Measurements from ENCODE around the gene UNC93B1. TPM values are rescaled to one million over a fixed set of nuclear protein-coding genes. Genes with fewer than 3 reads are reported as not detected.

Gene UNC93B1
- total and polyA plus RNA-seq, 2 of the 13 experiments (the other 11 are each of a cell fraction or from before 2014, with no cell fraction given): 8.8 to 18.9 TPM

DNA sequence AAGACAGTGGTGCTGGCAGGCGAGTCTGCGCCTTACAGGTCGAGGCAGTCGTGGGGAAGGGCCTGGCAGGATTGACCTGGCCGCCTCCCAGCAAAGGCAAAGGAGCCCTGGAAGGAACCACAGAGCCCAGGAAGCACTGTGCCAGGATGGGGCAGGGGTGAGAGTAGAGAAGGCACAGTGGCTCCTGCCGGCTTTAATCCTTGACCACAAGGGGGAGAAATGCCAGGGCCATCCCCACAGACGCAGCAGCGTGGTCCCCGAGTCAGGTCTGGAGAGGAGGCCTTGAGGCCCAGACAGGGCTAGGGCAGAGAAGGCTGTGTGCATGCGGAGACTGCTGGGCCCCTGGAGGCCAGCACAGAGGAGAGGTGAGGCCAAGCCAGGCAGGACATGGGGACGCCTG, 16.7 kb upstream of the UNC93B1 start (continued):
- TF ChIP-seq MEIS1 (CRISPR knock-in tag; IDR thresholded peaks at IDR 0.05; ENCODE audit: borderline replicate concordance) (no peak), RFX3 (CRISPR knock-in tag; IDR thresholded peaks at IDR 0.05) (no peak), ZNF20 (CRISPR knock-in tag; IDR thresholded peaks at IDR 0.05) (no peak), CBFB (CRISPR knock-in tag; IDR thresholded peaks at IDR 0.05) (0 out of 2 replicates have a peak, but pooled peaks have one; percentile 32), ZNF343 (CRISPR knock-in tag; IDR thresholded peaks at IDR 0.05) (no peak), FOXP1 (IDR thresholded peaks at IDR 0.05) (no peak), FOXP1 (CRISPR knock-in tag; IDR thresholded peaks at IDR 0.05) (no peak), KLF6 (CRISPR knock-in tag; IDR thresholded peaks at IDR 0.05) (no peak), TCF7 (IDR thresholded peaks at IDR 0.05; ENCODE audit: low read depth) (no peak), MAZ (IDR thresholded peaks at IDR 0.05; ENCODE audit: borderline replicate concordance, low read depth, low read length) (no peak), MAZ (CRISPR knock-in tag; IDR thresholded peaks at IDR 0.05; ENCODE audit: low read depth) (0 out of 2 replicates have a peak, but pooled peaks have one; percentile 31), HMG20B (CRISPR knock-in tag; conservative IDR thresholded peaks at IDR 0.05) (no peak), ONECUT2 (CRISPR knock-in tag; IDR thresholded peaks at IDR 0.05) (no peak), ATAD3A (CRISPR knock-in tag; IDR thresholded peaks at IDR 0.05) (no peak), ZNF790 (CRISPR knock-in tag; IDR thresholded peaks at IDR 0.05; ENCODE audit: borderline replicate concordance) (no peak), ZNF136 (CRISPR knock-in tag; IDR thresholded peaks at IDR 0.05; ENCODE audit: low read depth) (no peak), E2F1 (CRISPR knock-in tag; IDR thresholded peaks at IDR 0.05) (no peak), ZFY (CRISPR knock-in tag; IDR thresholded peaks at IDR 0.05) (peak; percentile 66; the same call in 1 of the 2 replicates), HDAC1 (CRISPR knock-in tag; IDR thresholded peaks at IDR 0.05) (no peak)
- TF ChIP-seq, protein P1, sequence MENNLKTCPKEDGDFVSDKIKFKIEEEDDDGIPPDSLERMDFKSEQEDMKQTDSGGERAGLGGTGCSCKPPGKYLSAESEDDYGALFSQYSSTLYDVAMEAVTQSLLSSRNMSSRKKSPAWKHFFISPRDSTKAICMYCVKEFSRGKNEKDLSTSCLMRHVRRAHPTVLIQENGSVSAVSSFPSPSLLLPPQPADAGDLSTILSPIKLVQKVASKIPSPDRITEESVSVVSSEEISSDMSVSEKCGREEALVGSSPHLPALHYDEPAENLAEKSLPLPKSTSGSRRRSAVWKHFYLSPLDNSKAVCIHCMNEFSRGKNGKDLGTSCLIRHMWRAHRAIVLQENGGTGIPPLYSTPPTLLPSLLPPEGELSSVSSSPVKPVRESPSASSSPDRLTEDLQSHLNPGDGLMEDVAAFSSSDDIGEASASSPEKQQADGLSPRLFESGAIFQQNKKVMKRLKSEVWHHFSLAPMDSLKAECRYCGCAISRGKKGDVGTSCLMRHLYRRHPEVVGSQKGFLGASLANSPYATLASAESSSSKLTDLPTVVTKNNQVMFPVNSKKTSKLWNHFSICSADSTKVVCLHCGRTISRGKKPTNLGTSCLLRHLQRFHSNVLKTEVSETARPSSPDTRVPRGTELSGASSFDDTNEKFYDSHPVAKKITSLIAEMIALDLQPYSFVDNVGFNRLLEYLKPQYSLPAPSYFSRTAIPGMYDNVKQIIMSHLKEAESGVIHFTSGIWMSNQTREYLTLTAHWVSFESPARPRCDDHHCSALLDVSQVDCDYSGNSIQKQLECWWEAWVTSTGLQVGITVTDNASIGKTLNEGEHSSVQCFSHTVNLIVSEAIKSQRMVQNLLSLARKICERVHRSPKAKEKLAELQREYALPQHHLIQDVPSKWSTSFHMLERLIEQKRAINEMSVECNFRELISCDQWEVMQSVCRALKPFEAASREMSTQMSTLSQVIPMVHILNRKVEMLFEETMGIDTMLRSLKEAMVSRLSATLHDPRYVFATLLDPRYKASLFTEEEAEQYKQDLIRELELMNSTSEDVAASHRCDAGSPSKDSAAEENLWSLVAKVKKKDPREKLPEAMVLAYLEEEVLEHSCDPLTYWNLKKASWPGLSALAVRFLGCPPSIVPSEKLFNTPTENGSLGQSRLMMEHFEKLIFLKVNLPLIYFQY (CRISPR knock-in tag; IDR thresholded peaks at IDR 0.05; ENCODE audit: borderline replicate concordance): no peak
- TF ChIP-seq, protein P2, sequence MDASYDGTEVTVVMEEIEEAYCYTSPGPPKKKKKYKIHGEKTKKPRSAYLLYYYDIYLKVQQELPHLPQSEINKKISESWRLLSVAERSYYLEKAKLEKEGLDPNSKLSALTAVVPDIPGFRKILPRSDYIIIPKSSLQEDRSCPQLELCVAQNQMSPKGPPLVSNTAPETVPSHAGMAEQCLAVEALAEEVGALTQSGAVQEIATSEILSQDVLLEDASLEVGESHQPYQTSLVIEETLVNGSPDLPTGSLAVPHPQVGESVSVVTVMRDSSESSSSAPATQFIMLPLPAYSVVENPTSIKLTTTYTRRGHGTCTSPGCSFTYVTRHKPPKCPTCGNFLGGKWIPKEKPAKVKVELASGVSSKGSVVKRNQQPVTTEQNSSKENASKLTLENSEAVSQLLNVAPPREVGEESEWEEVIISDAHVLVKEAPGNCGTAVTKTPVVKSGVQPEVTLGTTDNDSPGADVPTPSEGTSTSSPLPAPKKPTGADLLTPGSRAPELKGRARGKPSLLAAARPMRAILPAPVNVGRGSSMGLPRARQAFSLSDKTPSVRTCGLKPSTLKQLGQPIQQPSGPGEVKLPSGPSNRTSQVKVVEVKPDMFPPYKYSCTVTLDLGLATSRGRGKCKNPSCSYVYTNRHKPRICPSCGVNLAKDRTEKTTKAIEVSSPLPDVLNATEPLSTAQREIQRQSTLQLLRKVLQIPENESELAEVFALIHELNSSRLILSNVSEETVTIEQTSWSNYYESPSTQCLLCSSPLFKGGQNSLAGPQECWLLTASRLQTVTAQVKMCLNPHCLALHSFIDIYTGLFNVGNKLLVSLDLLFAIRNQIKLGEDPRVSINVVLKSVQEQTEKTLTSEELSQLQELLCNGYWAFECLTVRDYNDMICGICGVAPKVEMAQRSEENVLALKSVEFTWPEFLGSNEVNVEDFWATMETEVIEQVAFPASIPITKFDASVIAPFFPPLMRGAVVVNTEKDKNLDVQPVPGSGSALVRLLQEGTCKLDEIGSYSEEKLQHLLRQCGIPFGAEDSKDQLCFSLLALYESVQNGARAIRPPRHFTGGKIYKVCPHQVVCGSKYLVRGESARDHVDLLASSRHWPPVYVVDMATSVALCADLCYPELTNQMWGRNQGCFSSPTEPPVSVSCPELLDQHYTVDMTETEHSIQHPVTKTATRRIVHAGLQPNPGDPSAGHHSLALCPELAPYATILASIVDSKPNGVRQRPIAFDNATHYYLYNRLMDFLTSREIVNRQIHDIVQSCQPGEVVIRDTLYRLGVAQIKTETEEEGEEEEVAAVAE (CRISPR knock-in tag; IDR thresholded peaks at IDR 0.05; ENCODE audit: borderline replicate concordance): 0 out of 2 replicates have a peak, but pooled peaks have one; percentile 1
